ENCODE measurements around the gene PTPRG.

PTPRG gene

GRCh38 chr3:62329971-62330370, 768.6 kb downstream of the PTPRG start:
- WGBS (ENCODE audit: extremely low coverage, insufficient coverage, insufficient read length): no CpG with 5 or more reads among the region's 5 CpGs

DNA sequence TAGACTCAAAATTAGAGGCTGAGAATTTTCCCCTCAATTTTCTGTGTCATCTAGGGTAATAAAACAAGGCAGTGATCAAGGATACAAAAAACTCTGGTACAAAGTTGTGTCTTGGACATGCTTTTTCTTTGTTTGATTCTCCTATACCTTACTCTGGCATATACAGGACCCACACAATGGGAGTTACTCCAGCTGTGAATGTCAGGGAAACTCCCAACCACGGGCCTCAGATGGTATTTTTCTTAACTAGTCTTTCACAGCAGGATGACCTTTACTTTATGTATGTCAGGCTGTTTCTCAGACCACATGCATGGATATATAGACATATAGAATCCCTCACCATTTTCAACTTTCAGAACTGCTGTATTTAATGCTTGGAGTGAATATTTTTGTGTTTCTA, 770.6 kb downstream of the PTPRG start:
- Histone ChIP-seq H2AK5ac (ENCODE audit: low read length) (no peak overlapping the region), H4K91ac (ENCODE audit: low read depth, low read length) (no peak overlapping the region), H3K4me3 (ENCODE audit: low read depth, low read length) (no peak overlapping the region), H2BK120ac (ENCODE audit: insufficient read depth, low read length, poor library complexity) (no peak overlapping the region), H3K36me3 (ENCODE audit: control insufficient read depth in 1 of 2, insufficient read depth in 2 of 2, low read length in 2 of 2) (no peaks in the 10 kb centered on the region), H3K4me1 (ENCODE audit: control insufficient read depth in 1 of 2, insufficient read depth in 2 of 2, low read length in 2 of 2) (no peaks in the 10 kb centered on the region), H3K4ac (ENCODE audit: low read depth, low read length) (no peak overlapping the region), H3K27ac (ENCODE audit: low read depth, low read length) (no peak overlapping the region), H3K9me3 (ENCODE audit: insufficient read depth, low read depth, low read length) (no peaks in the 10 kb centered on the region), H3K9ac (ENCODE audit: low read length) (no peak overlapping the region), H2BK12ac (ENCODE audit: low read length) (no peak overlapping the region), H2BK5ac (ENCODE audit: low read depth, low read length, poor library complexity) (no peak overlapping the region), H3K18ac (ENCODE audit: low read length) (no peak overlapping the region), H3K79me2 (ENCODE audit: control insufficient read depth, insufficient read depth, low read length, poor library complexity) (no peaks in the 10 kb centered on the region), H3K79me1 (ENCODE audit: low read length) (no peaks in the 10 kb centered on the region), H3K23ac (ENCODE audit: low read length) (no peak overlapping the region), H3K4me2 (ENCODE audit: low read length) (no peak overlapping the region), H3K27me3 (ENCODE audit: insufficient read depth, low read length) (no peaks in the 10 kb centered on the region), H4K12ac (ENCODE audit: low read depth, low read length) (no peak overlapping the region), H2AFZ (ENCODE audit: insufficient read depth, low read length, poor library complexity) (no peak overlapping the region), H4K8ac (ENCODE audit: low read depth, low read length) (no peak overlapping the region), H3K14ac (ENCODE audit: low read length) (no peak overlapping the region)
- no peak for DNase-seq
- no CpG with 5 or more reads among the region's 1 CpG for WGBS (ENCODE audit: extremely low coverage, insufficient coverage, insufficient read length)

More at GRCh38 chr3:62329971-62330370, 768.6 kb downstream of the PTPRG start:
- no peak overlapping the region for H3K9ac ChIP-seq (ENCODE audit: low read length)
- H3K14ac ChIP-seq (ENCODE audit: low read length): no peak overlapping the region
- no peak overlapping the region for H3K23ac ChIP-seq (ENCODE audit: low read length)
- no peak overlapping the region for H3K4me3 ChIP-seq (ENCODE audit: low read depth, low read length)
- H3K27me3 ChIP-seq (ENCODE audit: insufficient read depth, low read length): no peaks in the 10 kb centered on the region
- H3K79me1 ChIP-seq (ENCODE audit: low read length): no peaks in the 10 kb centered on the region
- no peak overlapping the region for H3K4ac ChIP-seq (ENCODE audit: low read depth, low read length)
- H2BK12ac ChIP-seq (ENCODE audit: low read length): no peak overlapping the region
- H4K8ac ChIP-seq (ENCODE audit: low read depth, low read length): no peak overlapping the region
- H4K91ac ChIP-seq (ENCODE audit: low read depth, low read length): no peak overlapping the region
- no peak overlapping the region for H2BK5ac ChIP-seq (ENCODE audit: low read depth, low read length, poor library complexity)
- H3K36me3 ChIP-seq (ENCODE audit: control insufficient read depth in 1 of 2, insufficient read depth in 2 of 2, low read length in 2 of 2): no peaks in the 10 kb centered on the region
- no peak overlapping the region for H2AK5ac ChIP-seq (ENCODE audit: low read length)
- no peak overlapping the region for H3K4me2 ChIP-seq (ENCODE audit: low read length)
- no peaks in the 10 kb centered on the region for H3K9me3 ChIP-seq (ENCODE audit: insufficient read depth, low read depth, low read length)
- no peak overlapping the region for H2AFZ ChIP-seq (ENCODE audit: insufficient read depth, low read length, poor library complexity)
- H4K12ac ChIP-seq (ENCODE audit: low read depth, low read length): no peak overlapping the region
- DNase-seq: peak in 1 of 2 donors; percentile 6
- no peaks in the 10 kb centered on the region for H3K79me2 ChIP-seq (ENCODE audit: control insufficient read depth, insufficient read depth, low read length, poor library complexity)
- H2BK120ac ChIP-seq (ENCODE audit: insufficient read depth, low read length, poor library complexity): no peak overlapping the region
- no peak overlapping the region for H3K18ac ChIP-seq (ENCODE audit: low read length)
- H3K27ac ChIP-seq (ENCODE audit: low read depth, low read length): no peak overlapping the region
- no peaks in the 10 kb centered on the region for H3K4me1 ChIP-seq (ENCODE audit: control insufficient read depth in 1 of 2, insufficient read depth in 2 of 2, low read length in 2 of 2)

GRCh38 chr3:62332835-62333244, 771.5 kb downstream of the PTPRG start:
- Histone ChIP-seq H3K18ac (ENCODE audit: low read length) (no peak overlapping the region), H3K9me3 (ENCODE audit: insufficient read depth, low read depth, low read length) (no peaks in the 10 kb centered on the region), H3K79me2 (ENCODE audit: control insufficient read depth, insufficient read depth, low read length, poor library complexity) (no peaks in the 10 kb centered on the region), H4K8ac (ENCODE audit: low read depth, low read length) (no peak overlapping the region), H4K12ac (ENCODE audit: low read depth, low read length) (no peak overlapping the region), H2BK120ac (ENCODE audit: insufficient read depth, low read length, poor library complexity) (no peak overlapping the region), H3K36me3 (ENCODE audit: control insufficient read depth in 1 of 2, insufficient read depth in 2 of 2, low read length in 2 of 2) (no peaks in the 10 kb centered on the region), H3K4me2 (ENCODE audit: low read length) (no peak overlapping the region), H3K23ac (ENCODE audit: low read length) (no peak overlapping the region), H2AK5ac (ENCODE audit: low read length) (no peak overlapping the region), H2AFZ (ENCODE audit: insufficient read depth, low read length, poor library complexity) (no peak overlapping the region), H2BK12ac (ENCODE audit: low read length) (no peak overlapping the region), H3K4me1 (ENCODE audit: control insufficient read depth in 1 of 2, insufficient read depth in 2 of 2, low read length in 2 of 2) (no peaks in the 10 kb centered on the region), H3K4ac (ENCODE audit: low read depth, low read length) (no peak overlapping the region), H3K14ac (ENCODE audit: low read length) (no peak overlapping the region), H3K27ac (ENCODE audit: low read depth, low read length) (no peak overlapping the region), H2BK5ac (ENCODE audit: low read depth, low read length, poor library complexity) (no peak overlapping the region), H3K9ac (ENCODE audit: low read length) (no peak overlapping the region), H3K4me3 (ENCODE audit: low read depth, low read length) (no peak overlapping the region), H3K79me1 (ENCODE audit: low read length) (no peaks in the 10 kb centered on the region), H4K91ac (ENCODE audit: low read depth, low read length) (no peak overlapping the region), H3K27me3 (ENCODE audit: insufficient read depth, low read length) (no peaks in the 10 kb centered on the region)
- DNase-seq: peak; percentile 6 to 58
- WGBS (ENCODE audit: extremely low coverage, insufficient coverage, insufficient read length): no CpG with 5 or more reads among the region's 2 CpGs

GRCh38 chr3:62335196-62335595, 773.8 kb downstream of the PTPRG start:
- Histone ChIP-seq H3K27me3 (ENCODE audit: insufficient read depth, low read length) (no peaks in the 10 kb centered on the region), H3K4me3 (ENCODE audit: low read depth, low read length) (no peak overlapping the region), H2BK12ac (ENCODE audit: low read length) (no peak overlapping the region), H3K4me2 (ENCODE audit: low read length) (no peak overlapping the region), H3K18ac (ENCODE audit: low read length) (no peak overlapping the region), H3K79me2 (ENCODE audit: control insufficient read depth, insufficient read depth, low read length, poor library complexity) (no peaks in the 10 kb centered on the region), H3K9ac (ENCODE audit: low read length) (no peak overlapping the region), H3K36me3 (ENCODE audit: control insufficient read depth in 1 of 2, insufficient read depth in 2 of 2, low read length in 2 of 2) (no peaks in the 10 kb centered on the region), H3K4ac (ENCODE audit: low read depth, low read length) (no peak overlapping the region), H2AFZ (ENCODE audit: insufficient read depth, low read length, poor library complexity) (no peak overlapping the region), H2AK5ac (ENCODE audit: low read length) (no peak overlapping the region), H3K9me3 (ENCODE audit: insufficient read depth, low read depth, low read length) (no peaks in the 10 kb centered on the region), H3K23ac (ENCODE audit: low read length) (no peak overlapping the region), H4K12ac (ENCODE audit: low read depth, low read length) (no peak overlapping the region), H3K4me1 (ENCODE audit: control insufficient read depth in 1 of 2, insufficient read depth in 2 of 2, low read length in 2 of 2) (no peaks in the 10 kb centered on the region), H3K27ac (ENCODE audit: low read depth, low read length) (no peak overlapping the region), H3K14ac (ENCODE audit: low read length) (no peak overlapping the region), H4K8ac (ENCODE audit: low read depth, low read length) (no peak overlapping the region), H3K79me1 (ENCODE audit: low read length) (no peaks in the 10 kb centered on the region), H2BK5ac (ENCODE audit: low read depth, low read length, poor library complexity) (no peak overlapping the region), H4K91ac (ENCODE audit: low read depth, low read length) (no peak overlapping the region), H2BK120ac (ENCODE audit: insufficient read depth, low read length, poor library complexity) (no peak overlapping the region)
- no CpG with 5 or more reads among the region's 3 CpGs for WGBS (ENCODE audit: extremely low coverage, insufficient coverage, insufficient read length)
- no peak for DNase-seq
